AG04449 (cell line): Measurements from ENCODE around the gene HPD.
"Not testable (repeated sequence)": the region's sequence is repeated elsewhere in the genome, so short reads cannot be mapped to it uniquely, and the experiment has no call there.

Experiments used
- CTCF ChIA-PET: fragments of 350-600 bp; formaldehyde crosslinking; extraction: SDS; loops from one replicate; lab custom pipeline; 2021; ENCODE audit warnings: antibody characterized with exemption; lab: Yijun Ruan, JAX
- POLR2A ChIA-PET: fragments of 400-600, 350-600 bp; formaldehyde crosslinking; extraction: SDS; loops from one replicate; lab custom pipeline; 2020; ENCODE audit warnings: antibody characterized with exemption, inconsistent platforms; lab: Yijun Ruan, JAX
- DNase-seq: peaks from one replicate; pipeline ENCODE4 v3.0.0-alpha.2; 2010; ENCODE audit warnings: low read depth, low spot score
- H3K4me3 ChIP-seq: 2 replicates; pipeline ENCODE4 v1.5.1; 2011; ENCODE audit warnings: low read depth, mild to moderate bottlenecking, control low read depth, low read length
- TF ChIP-seq, protein P1 (sequence below): IDR thresholded peaks from one replicate; pipeline ENCODE4 v1.5.1; 2011; ENCODE audit warnings: mild to moderate bottlenecking, moderate library complexity, low read length, control low read depth, inconsistent platforms; ENCODE audit not compliant: insufficient read depth; ENCODE audit errors: missing control alignments

The HPD gene

GRCh38 chr12:121792607-121793439, 65.8 kb downstream of the HPD start:
- TF ChIP-seq, protein P1, sequence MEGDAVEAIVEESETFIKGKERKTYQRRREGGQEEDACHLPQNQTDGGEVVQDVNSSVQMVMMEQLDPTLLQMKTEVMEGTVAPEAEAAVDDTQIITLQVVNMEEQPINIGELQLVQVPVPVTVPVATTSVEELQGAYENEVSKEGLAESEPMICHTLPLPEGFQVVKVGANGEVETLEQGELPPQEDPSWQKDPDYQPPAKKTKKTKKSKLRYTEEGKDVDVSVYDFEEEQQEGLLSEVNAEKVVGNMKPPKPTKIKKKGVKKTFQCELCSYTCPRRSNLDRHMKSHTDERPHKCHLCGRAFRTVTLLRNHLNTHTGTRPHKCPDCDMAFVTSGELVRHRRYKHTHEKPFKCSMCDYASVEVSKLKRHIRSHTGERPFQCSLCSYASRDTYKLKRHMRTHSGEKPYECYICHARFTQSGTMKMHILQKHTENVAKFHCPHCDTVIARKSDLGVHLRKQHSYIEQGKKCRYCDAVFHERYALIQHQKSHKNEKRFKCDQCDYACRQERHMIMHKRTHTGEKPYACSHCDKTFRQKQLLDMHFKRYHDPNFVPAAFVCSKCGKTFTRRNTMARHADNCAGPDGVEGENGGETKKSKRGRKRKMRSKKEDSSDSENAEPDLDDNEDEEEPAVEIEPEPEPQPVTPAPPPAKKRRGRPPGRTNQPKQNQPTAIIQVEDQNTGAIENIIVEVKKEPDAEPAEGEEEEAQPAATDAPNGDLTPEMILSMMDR: no peak
- H3K4me3 ChIP-seq: peak overlapping the region; percentile 59
- DNase-seq: no peak
- ChIA-PET CTCF (interaction anchor here (0.8 to 32.5 kb wide), 24 partner anchors 6 to 287 kb away, joined by 3 to 1100 read pairs (median 28); partner anchors contain the start of genes PSMD9, RHOF, SETD1B and TMEM120B), POLR2A (interaction anchor here (0.5 to 3.9 kb wide), 5 partner anchors 9 to 188 kb away, joined by 3 to 39 read pairs (median 4); no protein-coding TSS in a partner anchor)

DNA sequence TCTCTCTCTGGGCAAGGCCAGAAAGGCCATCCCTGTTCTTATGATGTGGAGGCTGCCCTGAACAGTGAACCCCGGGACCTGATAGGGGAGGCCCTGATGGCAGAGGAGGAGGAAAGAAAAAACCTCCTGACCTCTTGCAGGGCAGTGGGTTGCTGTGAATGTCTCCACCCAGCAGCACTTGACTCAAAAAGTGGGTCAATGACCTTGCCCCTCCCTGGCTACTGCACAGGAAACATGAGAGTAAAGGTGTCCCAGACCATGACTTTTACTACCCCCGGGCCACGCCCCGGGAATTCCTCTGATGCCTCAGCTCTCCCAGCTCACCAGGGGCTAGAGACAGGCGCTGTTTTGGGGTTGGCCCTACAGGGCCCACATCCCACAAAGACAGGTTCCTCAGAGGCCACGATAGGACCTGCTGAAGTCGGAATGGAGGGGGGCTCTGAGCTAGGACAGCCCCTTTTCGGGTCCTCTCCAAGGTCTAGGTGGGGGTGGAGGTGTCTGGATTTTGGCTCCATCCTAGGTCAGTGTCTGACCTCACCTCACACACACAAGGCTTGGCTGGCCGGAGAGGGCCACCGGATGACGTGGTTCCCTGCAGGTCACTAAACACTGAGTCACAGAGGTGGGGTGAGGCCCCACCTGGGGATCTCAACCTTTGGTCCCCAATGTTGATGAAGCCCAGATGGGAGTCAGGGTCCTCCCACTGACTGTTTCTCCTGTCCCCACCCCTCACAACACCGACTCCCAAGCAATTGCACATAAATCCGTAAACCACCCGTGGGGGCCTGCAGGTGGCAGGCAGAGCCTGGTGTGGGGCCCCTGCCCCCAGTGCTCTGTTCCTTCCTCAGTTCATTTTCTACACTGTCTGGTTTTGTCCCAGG, 66.7 kb downstream of the HPD start:
- no peak overlapping the region for H3K4me3 ChIP-seq
- ChIA-PET CTCF (interaction anchor here (1.0 to 32.5 kb wide), 7 partner anchors 5 to 101 kb away, joined by 3 to 1100 read pairs (median 191); partner anchors contain the start of genes PSMD9, RHOF and SETD1B), POLR2A (interaction anchor here (1.4 kb wide), 1 partner anchor 20 kb away, joined by 3 read pairs; no protein-coding TSS in a partner anchor)
- no peak for DNase-seq
- TF ChIP-seq, protein P1: no peak

GRCh38 chr12:121790785-121791184, 67.9 kb downstream of the HPD start:
- H3K4me3 ChIP-seq, DNase-seq, POLR2A ChIA-PET: not testable (repeated sequence)
- CTCF ChIA-PET: interaction anchor here (1.0 to 32.5 kb wide), 5 partner anchors 4 to 102 kb away, joined by 3 to 1100 read pairs (median 230); partner anchors contain the start of genes PSMD9, RHOF and SETD1B

GRCh38 chr12:121789800-121790728, 68.6 kb downstream of the HPD start:
- TF ChIP-seq, protein P1: no peak
- no peak for DNase-seq
- H3K4me3 ChIP-seq: no peak overlapping the region
- CTCF ChIA-PET: interaction anchor here (0.9 to 32.5 kb wide), 6 partner anchors 9 to 103 kb away, joined by 3 to 1100 read pairs (median 106); partner anchors contain the start of genes PSMD9, RHOF and SETD1B
- POLR2A ChIA-PET: no interaction called here
